Transverse colon (tissue), 4 donors: ENCODE data around the gene RPL36A.

Source experiments
- EP300 ChIP-seq: sonication (generic); formaldehyde crosslinking; IDR thresholded peaks from one replicate; pipeline ENCODE4 v1.6.1; 2017; ENCODE audit warnings: antibody characterized with exemption, low read depth
- POLR2A ChIP-seq: fragments of 450-650 bp; IDR thresholded peaks from one replicate; pipeline ENCODE4 v1.6.1; 2016; ENCODE audit warnings: antibody characterized with exemption, mild to moderate bottlenecking, moderate library complexity
- POLR2AphosphoS5 ChIP-seq, 3 donors: sonication (generic); formaldehyde crosslinking; IDR thresholded peaks; one replicate each; pipeline ENCODE4 v1.6.1; 2016; ENCODE audit warnings: antibody characterized with exemption in 3 of 3
- TF ChIP-seq, protein P1 (sequence below), 5 experiments: fragments of 200-600 bp in 3 of 5; fragments of 450-650 bp in 2 of 5; sonication (generic) in 3 of 5; IDR thresholded peaks; 1 replicate in 2 of 5; 2 replicates in 3 of 5; pipeline ENCODE4 v1.5.1; 2016 to 2017; ENCODE audit warnings: antibody characterized with exemption in 5 of 5, inconsistent platforms in 3 of 5, mild to moderate bottlenecking in 2 of 5, moderate library complexity in 1 of 5

- TF ChIP-seq EP300 (no peak), POLR2AphosphoS5 (IDR thresholded peaks at IDR 0.05) (no peak), POLR2A (no peak)
- TF ChIP-seq, protein P1, sequence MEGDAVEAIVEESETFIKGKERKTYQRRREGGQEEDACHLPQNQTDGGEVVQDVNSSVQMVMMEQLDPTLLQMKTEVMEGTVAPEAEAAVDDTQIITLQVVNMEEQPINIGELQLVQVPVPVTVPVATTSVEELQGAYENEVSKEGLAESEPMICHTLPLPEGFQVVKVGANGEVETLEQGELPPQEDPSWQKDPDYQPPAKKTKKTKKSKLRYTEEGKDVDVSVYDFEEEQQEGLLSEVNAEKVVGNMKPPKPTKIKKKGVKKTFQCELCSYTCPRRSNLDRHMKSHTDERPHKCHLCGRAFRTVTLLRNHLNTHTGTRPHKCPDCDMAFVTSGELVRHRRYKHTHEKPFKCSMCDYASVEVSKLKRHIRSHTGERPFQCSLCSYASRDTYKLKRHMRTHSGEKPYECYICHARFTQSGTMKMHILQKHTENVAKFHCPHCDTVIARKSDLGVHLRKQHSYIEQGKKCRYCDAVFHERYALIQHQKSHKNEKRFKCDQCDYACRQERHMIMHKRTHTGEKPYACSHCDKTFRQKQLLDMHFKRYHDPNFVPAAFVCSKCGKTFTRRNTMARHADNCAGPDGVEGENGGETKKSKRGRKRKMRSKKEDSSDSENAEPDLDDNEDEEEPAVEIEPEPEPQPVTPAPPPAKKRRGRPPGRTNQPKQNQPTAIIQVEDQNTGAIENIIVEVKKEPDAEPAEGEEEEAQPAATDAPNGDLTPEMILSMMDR (IDR thresholded peaks at IDR 0.05) = no peak
These were observed 16.4 kb downstream of the RPL36A start for GRCh38 chrX:101407167-101407747.
